HG02759 (cell line): ENCODE measurements around the gene DGLUCY.

Source experiments
- ATAC-seq: cut with Tn5 transposase; IDR thresholded peaks from one replicate; pipeline ENCODE4 v1.9.1; 2021; ENCODE audit warnings: mild to moderate bottlenecking, moderate library complexity; ENCODE audit not compliant: unreplicated experiment

DGLUCY gene

DNA sequence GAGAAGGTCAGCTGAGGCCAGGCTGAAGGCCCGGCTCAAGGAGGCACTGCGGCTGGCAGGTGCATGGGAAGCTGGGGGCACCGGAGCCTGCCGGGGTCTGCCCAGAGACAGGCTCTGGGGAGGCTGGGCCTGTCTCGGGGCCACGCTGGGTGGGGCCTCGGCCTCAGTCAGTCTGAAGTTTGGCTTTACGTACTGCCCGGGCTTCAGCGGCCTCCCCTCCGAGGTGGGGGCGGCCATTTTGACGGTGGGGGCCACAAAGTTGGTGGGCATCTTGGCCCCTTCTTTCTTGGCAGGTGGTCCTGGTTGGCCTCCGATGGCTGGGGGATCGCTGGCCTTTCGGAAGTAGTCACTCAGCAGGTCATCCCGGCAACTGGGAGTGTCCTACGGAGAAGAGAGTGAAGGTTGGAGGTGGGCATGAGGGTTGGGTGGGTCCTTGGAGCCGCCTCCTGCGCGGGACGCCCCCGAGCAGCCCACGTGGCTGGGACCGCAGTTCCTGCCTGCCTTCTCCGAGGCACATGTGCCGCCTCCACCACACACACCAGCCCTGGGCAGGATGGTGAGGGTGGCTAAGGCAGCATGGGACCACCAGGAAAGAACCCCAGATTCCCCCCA lies 159.5 kb downstream of the DGLUCY start:
- no peak for ATAC-seq

- ATAC-seq: no peak
Observed at GRCh38 chr14:91273885-91274273, 160.0 kb downstream of the DGLUCY start.

DNA sequence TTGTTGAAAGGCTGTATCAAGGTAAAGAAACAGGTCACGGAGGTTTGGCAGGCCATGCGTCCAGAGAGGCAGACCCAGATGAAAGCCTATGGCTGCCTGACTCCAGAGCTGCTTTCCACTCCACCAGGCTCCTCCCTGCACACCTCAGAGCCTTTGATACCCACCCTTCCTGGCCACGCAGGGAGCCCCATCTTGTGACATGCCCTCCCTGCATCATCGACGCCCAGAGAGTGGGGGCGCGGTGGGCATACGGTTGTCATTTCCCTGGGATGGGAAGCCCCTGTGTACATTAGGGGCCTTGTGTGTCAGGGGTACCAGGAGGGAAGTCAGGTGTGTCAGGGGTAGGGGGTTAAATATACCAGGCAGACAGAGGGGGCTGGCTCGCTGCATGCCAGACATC lies 160.9 kb downstream of the DGLUCY start:
- ATAC-seq: no peak
